ENCODE results near the gene OR52L1. TPM values are rescaled to one million over a fixed set of nuclear protein-coding genes. Genes with fewer than 3 reads are reported as not detected.

Gene OR52L1
- total and polyA plus RNA-seq, 4 donors: 0.18 to 0.23 TPM; not detected in 2

DNA sequence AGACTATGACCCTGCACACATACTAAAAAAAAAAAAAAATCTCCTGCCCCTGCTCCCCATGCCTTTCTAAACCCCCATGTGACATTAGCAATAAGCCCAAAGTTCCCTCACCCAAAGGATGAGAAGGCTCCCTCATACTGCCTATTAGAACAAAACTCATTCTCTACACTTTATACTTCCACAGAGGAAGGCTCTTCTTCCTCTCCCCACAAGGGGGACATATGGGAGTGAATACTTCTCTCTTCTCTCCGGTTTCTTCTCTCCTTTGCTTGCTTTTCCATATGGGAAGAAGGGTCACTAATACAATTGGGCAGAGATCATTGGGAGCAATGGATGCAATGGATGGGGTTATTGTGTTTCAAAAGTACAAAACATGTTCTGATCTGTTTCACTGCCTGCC lies 3.3 kb downstream of the OR52L1 start:
- WGBS, 2 donors: 50 to 74% methylated on average over 1 of the region's 1 CpG
- ATAC-seq (ENCODE audit: insufficient read depth, low FRiP score) (no peak), DNase-seq (no peak)
- Histone ChIP-seq H3K27me3 (ENCODE audit: control insufficient read depth in 3 of 3, insufficient read depth in 3 of 3, low read length in 2 of 3) (no peaks in the 10 kb centered on the region), H3K4me3 (no peak overlapping the region), H3K27ac (ENCODE audit: low read depth in 1 of 2, low read length in 1 of 2) (no peak overlapping the region), H3K4me1 (ENCODE audit: control insufficient read depth in 5 of 5, insufficient read depth in 5 of 5, low read length in 5 of 5) (no peaks in the 10 kb centered on the region), H3K9me3 (ENCODE audit: control insufficient read depth in 4 of 4, insufficient read depth in 3 of 4, low read length in 3 of 4) (peaks cover 0 to 8% (median 4%) of the 10 kb centered on the region in 4 donors), H3K36me3 (ENCODE audit: control insufficient read depth in 4 of 4, insufficient read depth in 4 of 4, low read length in 4 of 4) (no peaks in the 10 kb centered on the region), H3K9ac (ENCODE audit: insufficient read depth in 1 of 2, low read length in 2 of 2) (no peak overlapping the region)
- TF ChIP-seq, protein P1, sequence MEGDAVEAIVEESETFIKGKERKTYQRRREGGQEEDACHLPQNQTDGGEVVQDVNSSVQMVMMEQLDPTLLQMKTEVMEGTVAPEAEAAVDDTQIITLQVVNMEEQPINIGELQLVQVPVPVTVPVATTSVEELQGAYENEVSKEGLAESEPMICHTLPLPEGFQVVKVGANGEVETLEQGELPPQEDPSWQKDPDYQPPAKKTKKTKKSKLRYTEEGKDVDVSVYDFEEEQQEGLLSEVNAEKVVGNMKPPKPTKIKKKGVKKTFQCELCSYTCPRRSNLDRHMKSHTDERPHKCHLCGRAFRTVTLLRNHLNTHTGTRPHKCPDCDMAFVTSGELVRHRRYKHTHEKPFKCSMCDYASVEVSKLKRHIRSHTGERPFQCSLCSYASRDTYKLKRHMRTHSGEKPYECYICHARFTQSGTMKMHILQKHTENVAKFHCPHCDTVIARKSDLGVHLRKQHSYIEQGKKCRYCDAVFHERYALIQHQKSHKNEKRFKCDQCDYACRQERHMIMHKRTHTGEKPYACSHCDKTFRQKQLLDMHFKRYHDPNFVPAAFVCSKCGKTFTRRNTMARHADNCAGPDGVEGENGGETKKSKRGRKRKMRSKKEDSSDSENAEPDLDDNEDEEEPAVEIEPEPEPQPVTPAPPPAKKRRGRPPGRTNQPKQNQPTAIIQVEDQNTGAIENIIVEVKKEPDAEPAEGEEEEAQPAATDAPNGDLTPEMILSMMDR (IDR thresholded peaks at IDR 0.05; ENCODE audit: control extremely low read depth, extremely low read depth): no peak

DNA sequence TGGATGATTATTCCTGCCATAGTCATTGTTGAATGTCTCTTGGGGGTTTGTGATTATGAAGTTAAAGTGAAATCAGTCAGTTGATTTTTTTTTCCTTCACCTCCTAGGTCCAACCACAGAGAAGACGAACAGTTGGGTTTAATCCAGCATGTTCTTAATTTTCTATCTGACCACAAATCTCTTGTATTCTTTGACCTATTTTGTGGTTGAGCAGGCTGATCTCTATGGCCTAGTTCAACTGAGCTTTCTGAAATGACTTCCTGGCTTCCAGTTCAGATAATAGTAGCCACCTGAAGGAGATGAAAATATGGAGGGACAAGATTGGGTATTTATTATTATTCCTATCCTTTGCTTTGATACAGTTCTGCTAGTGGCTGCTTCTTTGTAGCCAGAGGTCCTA lies 13.3 kb downstream of the OR52L1 start:
- H3K27ac ChIP-seq (ENCODE audit: low read depth in 1 of 2, low read length in 1 of 2): no peak overlapping the region

DNA sequence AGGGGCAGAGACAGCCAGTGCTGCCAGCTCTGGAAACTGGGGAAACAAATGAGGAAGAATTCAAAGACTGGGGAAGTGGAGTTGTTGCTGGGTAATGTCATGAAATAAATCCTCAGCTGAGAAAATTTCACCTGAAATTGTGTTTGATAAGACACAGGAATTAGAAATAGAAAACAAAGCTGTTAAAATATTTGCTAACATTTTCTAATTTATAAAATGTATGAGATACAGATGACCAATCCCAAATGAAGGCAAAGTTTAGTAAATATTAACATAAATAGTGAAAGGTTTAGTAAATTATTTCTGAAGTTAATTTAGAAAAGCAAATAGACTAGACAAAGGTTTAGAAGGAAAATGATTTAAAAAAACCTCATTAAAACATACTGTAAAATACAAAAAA lies 18.4 kb downstream of the OR52L1 start, which contains the start of gene OR56A5:
Gene OR56A5, minus strand, starts transcription at position 101 of the 400 bp plus-strand sequence. Its CDS starts 0 bp downstream, at position 101.
- ATAC-seq (ENCODE audit: insufficient read depth, low FRiP score) (no peak), DNase-seq (no peak)
- TF ChIP-seq, protein P1 (IDR thresholded peaks at IDR 0.05; ENCODE audit: control extremely low read depth, extremely low read depth): no peak
- Histone ChIP-seq H3K9ac (ENCODE audit: insufficient read depth in 1 of 2, low read length in 2 of 2) (no peak within 1 kb of the TSS), H3K4me3 (no peak within 1 kb of the TSS), H3K4me1 (ENCODE audit: control insufficient read depth in 5 of 5, insufficient read depth in 5 of 5, low read length in 5 of 5) (no peaks in the 10 kb centered on the region), H3K27ac (ENCODE audit: low read depth in 1 of 2, low read length in 1 of 2) (no peak within 1 kb of the TSS), H3K9me3 (ENCODE audit: control insufficient read depth in 4 of 4, insufficient read depth in 3 of 4, low read length in 3 of 4) (peaks cover 0 to 8% (median 5%) of the 10 kb centered on the region in 4 donors), H3K27me3 (ENCODE audit: control insufficient read depth in 3 of 3, insufficient read depth in 3 of 3, low read length in 2 of 3) (no peaks in the 10 kb centered on the region), H3K36me3 (ENCODE audit: control insufficient read depth in 4 of 4, insufficient read depth in 4 of 4, low read length in 4 of 4) (no peaks in the 10 kb centered on the region)

More for the DNA sequence above, 13.3 kb downstream of the OR52L1 start:
- DNase-seq: no peak
- ATAC-seq (ENCODE audit: insufficient read depth, low FRiP score): no peak
- Histone ChIP-seq H3K27me3 (ENCODE audit: control insufficient read depth in 3 of 3, insufficient read depth in 3 of 3, low read length in 2 of 3) (no peaks in the 10 kb centered on the region), H3K9me3 (ENCODE audit: control insufficient read depth in 4 of 4, insufficient read depth in 3 of 4, low read length in 3 of 4) (no peaks in the 10 kb centered on the region), H3K4me1 (ENCODE audit: control insufficient read depth in 5 of 5, insufficient read depth in 5 of 5, low read length in 5 of 5) (no peaks in the 10 kb centered on the region), H3K36me3 (ENCODE audit: control insufficient read depth in 4 of 4, insufficient read depth in 4 of 4, low read length in 4 of 4) (no peaks in the 10 kb centered on the region), H3K4me3 (no peak overlapping the region), H3K9ac (ENCODE audit: insufficient read depth in 1 of 2, low read length in 2 of 2) (no peak overlapping the region)
- WGBS, 2 donors: 35 to 42% methylated on average over 1 of the region's 1 CpG
- TF ChIP-seq, protein P1 (IDR thresholded peaks at IDR 0.05; ENCODE audit: control extremely low read depth, extremely low read depth): no peak

DNA sequence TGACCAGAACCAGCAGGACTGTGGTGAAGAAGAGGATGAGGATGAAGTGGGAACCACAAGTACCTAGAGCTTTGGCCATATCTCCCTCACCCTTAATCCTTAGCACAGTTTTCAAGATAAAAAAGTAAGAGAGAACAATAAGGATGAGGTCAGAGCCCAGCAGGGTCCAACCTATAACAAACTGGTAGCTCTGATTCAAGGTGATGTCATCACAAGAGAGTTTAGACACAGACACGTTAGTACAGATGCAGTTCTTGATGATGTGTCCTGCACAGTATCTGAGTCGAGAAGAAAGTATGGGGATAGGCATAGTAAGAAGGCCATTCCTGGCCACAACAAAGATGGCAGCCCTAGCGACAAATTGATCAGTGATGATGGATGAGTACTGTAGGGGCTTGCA lies 19.1 kb downstream of the OR52L1 start:
- DNase-seq (no peak), ATAC-seq (ENCODE audit: insufficient read depth, low FRiP score) (no peak)
- no peak overlapping the region for H3K9ac ChIP-seq (ENCODE audit: insufficient read depth in 1 of 2, low read length in 2 of 2)
- H3K9me3 ChIP-seq (ENCODE audit: control insufficient read depth in 4 of 4, insufficient read depth in 3 of 4, low read length in 3 of 4): peaks cover 0 to 11% (median 5%) of the 10 kb centered on the region in 4 donors
- no peaks in the 10 kb centered on the region for H3K27me3 ChIP-seq (ENCODE audit: control insufficient read depth in 3 of 3, insufficient read depth in 3 of 3, low read length in 2 of 3)
- no peaks in the 10 kb centered on the region for H3K4me1 ChIP-seq (ENCODE audit: control insufficient read depth in 5 of 5, insufficient read depth in 5 of 5, low read length in 5 of 5)
- WGBS, 2 donors: 58 to 80% methylated on average over 3 of the region's 3 CpGs
- TF ChIP-seq, protein P1 (IDR thresholded peaks at IDR 0.05; ENCODE audit: control extremely low read depth, extremely low read depth): no peak
- H3K36me3 ChIP-seq (ENCODE audit: control insufficient read depth in 4 of 4, insufficient read depth in 4 of 4, low read length in 4 of 4): no peaks in the 10 kb centered on the region
- no peak overlapping the region for H3K27ac ChIP-seq (ENCODE audit: low read depth in 1 of 2, low read length in 1 of 2)
- no peak overlapping the region for H3K4me3 ChIP-seq
